Right atrium auricular region (tissue), 2 donors: ENCODE data around the gene LYSMD1. TPM values are rescaled to one million over a fixed set of nuclear protein-coding genes. Genes with fewer than 3 reads are reported as not detected.

Source experiments
- DNase-seq: peaks from one replicate; pipeline ENCODE4 v3.0.0-alpha.2; 2019; ENCODE audit warnings: low spot score
- H3K27ac ChIP-seq, 2 donors: fragments of 200-600 bp; sonication (generic); 1 replicate in 1 of 2; 2 replicates in 1 of 2; pipeline ENCODE4 v1.5.1; 2016 to 2019
- H3K27me3 ChIP-seq, 2 donors: fragments of 200-600 bp; sonication (generic); one replicate each; pipeline versions ENCODE4 v1.5.1 to v1.6.0; 2017 to 2019
- H3K36me3 ChIP-seq: fragments of 200-600 bp; sonication (generic); one replicate; pipeline ENCODE4 v1.5.1; 2016
- H3K4me1 ChIP-seq, 2 donors: fragments of 200-600 bp; sonication (generic); one replicate each; pipeline versions ENCODE4 v1.5.1 to v1.6.0; 2017 to 2019
- H3K4me3 ChIP-seq, 2 donors: fragments of 200-600 bp; sonication (generic); 1 replicate in 1 of 2; 2 replicates in 1 of 2; pipeline ENCODE4 v1.5.1; 2017 to 2019; ENCODE audit warnings: mild to moderate bottlenecking in 1 of 2, moderate library complexity in 1 of 2
- H3K9me3 ChIP-seq, 2 donors: fragments of 200-600 bp; sonication (generic); one replicate each; pipeline ENCODE4 v1.5.1; 2019
- total RNA-seq, 2 donors: library from RNA; depleted of rRNA; stranded (reverse); fragments of >200 nt; gene quantifications; one replicate each; pipeline ENCODE4 v1.1.0, GENCODE V29; 2016
- TF ChIP-seq, protein P1 (sequence below), 2 donors: fragments of 200-600 bp; sonication (generic); IDR thresholded peaks; one replicate each; pipeline ENCODE4 v1.5.1; 2019; ENCODE audit warnings: antibody characterized with exemption in 2 of 2

Gene LYSMD1
- total RNA-seq, 2 donors from 2014 or later = 14.6 to 16.1 TPM

DNA sequence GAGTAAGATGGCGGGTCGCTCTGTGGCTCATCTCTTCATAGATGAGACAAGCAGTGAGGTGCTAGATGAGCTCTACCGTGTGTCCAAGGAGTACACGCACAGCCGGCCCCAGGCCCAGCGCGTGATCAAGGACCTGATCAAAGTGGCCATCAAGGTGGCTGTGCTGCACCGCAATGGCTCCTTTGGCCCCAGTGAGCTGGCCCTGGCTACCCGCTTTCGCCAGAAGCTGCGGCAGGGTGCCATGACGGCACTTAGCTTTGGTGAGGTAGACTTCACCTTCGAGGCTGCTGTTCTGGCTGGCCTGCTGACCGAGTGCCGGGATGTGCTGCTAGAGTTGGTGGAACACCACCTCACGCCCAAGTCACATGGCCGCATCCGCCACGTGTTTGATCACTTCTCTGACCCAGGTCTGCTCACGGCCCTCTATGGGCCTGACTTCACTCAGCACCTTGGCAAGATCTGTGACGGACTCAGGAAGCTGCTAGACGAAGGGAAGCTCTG lies 6.9 kb downstream of the LYSMD1 start:
- H3K27me3 ChIP-seq = no peaks in the 10 kb centered on the region
- no peaks in the 10 kb centered on the region for H3K9me3 ChIP-seq
- no peak overlapping the region for H3K4me3 ChIP-seq
- no peak overlapping the region for H3K27ac ChIP-seq
- no peak for DNase-seq
- H3K36me3 ChIP-seq = peaks cover 30% of the 10 kb centered on the region
- peaks cover 0 to 9% of the 10 kb centered on the region in 2 donors for H3K4me1 ChIP-seq
- TF ChIP-seq, protein P1, sequence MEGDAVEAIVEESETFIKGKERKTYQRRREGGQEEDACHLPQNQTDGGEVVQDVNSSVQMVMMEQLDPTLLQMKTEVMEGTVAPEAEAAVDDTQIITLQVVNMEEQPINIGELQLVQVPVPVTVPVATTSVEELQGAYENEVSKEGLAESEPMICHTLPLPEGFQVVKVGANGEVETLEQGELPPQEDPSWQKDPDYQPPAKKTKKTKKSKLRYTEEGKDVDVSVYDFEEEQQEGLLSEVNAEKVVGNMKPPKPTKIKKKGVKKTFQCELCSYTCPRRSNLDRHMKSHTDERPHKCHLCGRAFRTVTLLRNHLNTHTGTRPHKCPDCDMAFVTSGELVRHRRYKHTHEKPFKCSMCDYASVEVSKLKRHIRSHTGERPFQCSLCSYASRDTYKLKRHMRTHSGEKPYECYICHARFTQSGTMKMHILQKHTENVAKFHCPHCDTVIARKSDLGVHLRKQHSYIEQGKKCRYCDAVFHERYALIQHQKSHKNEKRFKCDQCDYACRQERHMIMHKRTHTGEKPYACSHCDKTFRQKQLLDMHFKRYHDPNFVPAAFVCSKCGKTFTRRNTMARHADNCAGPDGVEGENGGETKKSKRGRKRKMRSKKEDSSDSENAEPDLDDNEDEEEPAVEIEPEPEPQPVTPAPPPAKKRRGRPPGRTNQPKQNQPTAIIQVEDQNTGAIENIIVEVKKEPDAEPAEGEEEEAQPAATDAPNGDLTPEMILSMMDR (IDR thresholded peaks at IDR 0.05) = no peak

DNA sequence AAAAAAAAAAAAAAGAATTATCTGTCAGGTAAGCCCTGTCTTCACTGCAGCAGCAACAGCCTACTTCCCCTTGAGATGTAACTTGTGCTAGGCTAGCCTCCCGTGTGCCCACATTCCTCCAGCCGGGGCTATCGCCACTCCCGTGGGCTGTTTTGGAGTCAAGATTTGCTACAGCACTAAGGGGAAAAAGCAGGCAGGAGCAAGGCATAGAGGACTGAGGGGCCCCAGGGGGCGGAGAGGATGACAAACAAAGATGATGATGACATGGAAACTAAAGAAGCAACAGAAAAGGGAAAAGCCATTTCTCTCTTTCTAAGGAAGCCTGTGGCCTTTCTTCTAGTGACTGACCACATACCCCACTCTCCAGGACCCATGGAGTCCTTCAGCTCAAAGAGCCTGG lies 7.4 kb downstream of the LYSMD1 start:
- no peak overlapping the region for H3K27ac ChIP-seq
- peaks cover 30% of the 10 kb centered on the region for H3K36me3 ChIP-seq
- peaks cover 0 to 4% of the 10 kb centered on the region in 2 donors for H3K4me1 ChIP-seq
- no peak for DNase-seq
- H3K27me3 ChIP-seq = no peaks in the 10 kb centered on the region
- H3K4me3 ChIP-seq = no peak overlapping the region
- no peaks in the 10 kb centered on the region for H3K9me3 ChIP-seq
- TF ChIP-seq, protein P1 (IDR thresholded peaks at IDR 0.05) = no peak

DNA sequence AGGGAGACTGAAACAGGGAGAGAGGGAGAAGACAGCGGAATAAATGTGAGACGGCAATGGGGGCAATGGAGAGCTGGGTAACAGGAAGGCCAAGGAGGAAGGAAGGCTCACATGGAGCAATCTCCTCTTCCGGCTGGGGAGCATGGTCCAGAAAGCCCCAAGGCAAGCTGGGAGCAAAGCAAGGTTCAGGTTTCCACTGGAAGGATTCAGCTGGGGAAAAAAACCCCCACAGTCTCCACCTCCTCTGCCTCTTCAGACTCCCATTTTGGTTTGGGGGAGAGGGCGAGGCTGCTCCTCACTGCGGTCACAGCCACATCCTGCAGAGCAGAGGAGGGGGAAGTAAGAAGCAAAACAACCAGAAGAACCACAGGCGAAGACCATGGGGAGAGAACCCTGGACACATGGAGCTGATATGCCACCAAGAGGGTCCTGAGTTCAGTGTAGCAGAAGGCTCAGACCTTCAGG lies 8.6 kb downstream of the LYSMD1 start:
- Histone ChIP-seq H3K9me3 (no peaks in the 10 kb centered on the region), H3K27ac (peak overlapping the region in 1 of 2 donors; percentile 22), H3K4me1 (peaks cover 0 to 4% of the 10 kb centered on the region in 2 donors), H3K4me3 (peak overlapping the region; percentile 22 to 30), H3K36me3 (peaks cover 30% of the 10 kb centered on the region), H3K27me3 (no peaks in the 10 kb centered on the region)
- TF ChIP-seq, protein P1 (IDR thresholded peaks at IDR 0.05) = no peak
- no peak for DNase-seq

DNA sequence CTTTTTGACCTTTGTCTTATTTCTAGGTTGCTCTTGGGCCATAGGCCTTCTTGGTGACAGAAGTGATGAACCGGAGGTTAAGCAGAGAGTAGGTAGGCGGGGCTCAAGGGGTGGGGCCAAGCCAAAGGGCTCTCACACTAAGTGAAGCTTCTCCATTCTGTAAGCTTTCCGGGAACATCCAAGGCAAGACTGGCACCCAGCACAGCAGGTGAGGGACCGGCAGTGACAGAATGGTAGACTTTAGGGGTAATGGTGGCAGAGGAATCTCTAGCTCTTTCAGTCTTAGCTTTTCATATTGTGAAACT lies 9.2 kb downstream of the LYSMD1 start, which contains the start of gene TNFAIP8L2:
TNFAIP8L2 (plus strand) TSS at position 135 of the 305 bp plus-strand sequence. CDS start 2,049 bp downstream, outside the sequence.
- H3K9me3 ChIP-seq = no peaks in the 10 kb centered on the region
- H3K27ac ChIP-seq = peak within 1 kb of the TSS; percentile 3 to 22
- no peak for DNase-seq
- TF ChIP-seq, protein P1 (IDR thresholded peaks at IDR 0.05) = no peak
- H3K36me3 ChIP-seq = peaks cover 27% of the 10 kb centered on the region
- H3K4me1 ChIP-seq = peaks cover 0 to 4% of the 10 kb centered on the region in 2 donors
- H3K4me3 ChIP-seq = peak within 1 kb of the TSS; percentile 22 to 30
- no peaks in the 10 kb centered on the region for H3K27me3 ChIP-seq

DNA sequence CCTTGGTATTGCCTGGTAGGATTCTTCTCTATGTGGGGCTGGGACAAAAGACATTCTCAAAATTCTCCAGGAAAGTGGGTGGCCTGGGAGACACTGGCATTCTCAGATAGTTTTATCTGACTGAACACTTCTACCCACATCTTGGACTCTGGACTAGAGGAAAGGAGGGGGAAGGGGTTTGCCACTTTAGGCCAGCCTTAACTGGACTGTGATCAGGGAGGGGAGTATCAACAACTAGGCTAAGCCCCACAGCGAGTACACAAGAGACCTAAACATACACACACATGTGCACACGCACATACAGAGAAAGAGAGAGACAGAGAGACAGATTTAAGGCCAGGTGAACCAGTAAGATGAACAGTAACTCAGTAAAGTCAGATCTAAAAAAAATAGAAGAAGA lies 18.0 kb downstream of the LYSMD1 start:
- no peak overlapping the region for H3K4me3 ChIP-seq
- H3K4me1 ChIP-seq = peaks cover 0 to 42% of the 10 kb centered on the region in 2 donors
- no peaks in the 10 kb centered on the region for H3K9me3 ChIP-seq
- no peak for DNase-seq
- no peaks in the 10 kb centered on the region for H3K36me3 ChIP-seq
- TF ChIP-seq, protein P1 (IDR thresholded peaks at IDR 0.05) = no peak
- no peaks in the 10 kb centered on the region for H3K27me3 ChIP-seq
- H3K27ac ChIP-seq = peak overlapping the region; percentile 88 to 92

- H3K4me1 ChIP-seq = peaks cover 0 to 48% of the 10 kb centered on the region in 2 donors
- TF ChIP-seq, protein P1 (IDR thresholded peaks at IDR 0.05) = no peak
- peak overlapping the region; percentile 88 to 92 for H3K27ac ChIP-seq
- H3K27me3 ChIP-seq = no peaks in the 10 kb centered on the region
- no peak for DNase-seq
- no peaks in the 10 kb centered on the region for H3K36me3 ChIP-seq
- H3K4me3 ChIP-seq = peak overlapping the region; percentile 81 to 93
- no peaks in the 10 kb centered on the region for H3K9me3 ChIP-seq
These were observed 18.6 kb downstream of the LYSMD1 start for GRCh38 chr1:151147132-151147503.
